SH-SY5Y (cell line): Measurements from ENCODE around the gene FBXL4.

ENCODE experiments used
- GATA2 ChIP-seq: IDR thresholded peaks from 2 replicates; pipeline ENCODE4 v1.6.1; 2011; ENCODE audit warnings: mild to moderate bottlenecking, low read depth, low read length
- GATA3 ChIP-seq: IDR thresholded peaks from 2 replicates; pipeline ENCODE4 v1.6.1; 2011; ENCODE audit warnings: low read depth, mild to moderate bottlenecking, low read length, moderate library complexity

- TF ChIP-seq GATA2 (no peak), GATA3 (no peak)
Measured at GRCh38 chr6:98920904-98921431, 26.8 kb downstream of the FBXL4 start.
